Measurements from ENCODE around the gene SPIB.
"Not testable (repeated sequence)": the region's sequence is repeated elsewhere in the genome, so short reads cannot be mapped to it uniquely, and the experiment has no call there.

The SPIB gene

DNA sequence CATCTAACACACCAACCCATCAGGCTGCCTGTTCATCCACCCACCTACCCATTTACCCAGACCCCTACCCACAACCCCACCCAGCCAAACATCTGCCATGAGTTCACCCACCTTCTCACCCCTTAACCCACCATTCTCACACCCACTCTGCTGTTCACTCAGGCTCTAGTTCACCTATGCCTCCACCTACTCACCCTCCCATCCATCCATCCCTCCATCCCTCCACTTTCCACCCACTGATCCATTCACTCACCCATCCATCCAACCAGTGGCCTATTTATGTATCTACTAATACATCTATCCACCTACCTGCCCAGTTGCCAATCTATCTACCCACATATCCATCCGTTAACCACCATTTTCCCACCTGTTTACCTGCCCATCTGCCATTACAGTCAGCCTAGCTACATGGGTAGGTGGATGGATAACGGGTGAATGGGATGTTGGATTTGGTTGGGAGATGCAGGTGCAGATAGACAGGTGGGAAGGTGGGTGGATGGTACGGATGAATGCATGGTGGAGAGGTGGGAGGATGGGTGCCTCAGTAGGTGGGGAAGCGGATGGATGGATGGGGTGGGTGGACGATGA lies 19.2 kb downstream of the SPIB start:
- DNase-seq (ENCODE audit: low read depth, low spot score), result no peak

DNA sequence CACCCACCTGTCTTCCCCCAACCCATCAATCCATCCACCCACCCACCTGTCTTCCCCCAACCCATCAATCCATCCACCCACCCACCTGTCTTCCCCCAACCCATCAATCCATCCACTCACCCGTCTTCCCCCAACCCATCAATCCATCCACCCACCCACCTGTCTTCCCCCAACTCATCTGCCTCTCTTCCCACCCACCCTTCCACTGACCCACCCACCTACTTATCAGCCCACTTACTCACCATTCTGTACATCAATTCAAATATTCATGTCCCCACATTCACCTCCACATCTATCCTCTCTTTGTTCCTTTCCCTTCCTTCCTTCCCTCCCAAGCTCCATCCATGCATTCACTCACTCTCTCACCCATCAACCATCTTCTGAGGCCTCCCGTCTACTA lies 20.4 kb downstream of the SPIB start:
- DNase-seq (ENCODE audit: low read depth, low spot score), result not testable (repeated sequence)

DNA sequence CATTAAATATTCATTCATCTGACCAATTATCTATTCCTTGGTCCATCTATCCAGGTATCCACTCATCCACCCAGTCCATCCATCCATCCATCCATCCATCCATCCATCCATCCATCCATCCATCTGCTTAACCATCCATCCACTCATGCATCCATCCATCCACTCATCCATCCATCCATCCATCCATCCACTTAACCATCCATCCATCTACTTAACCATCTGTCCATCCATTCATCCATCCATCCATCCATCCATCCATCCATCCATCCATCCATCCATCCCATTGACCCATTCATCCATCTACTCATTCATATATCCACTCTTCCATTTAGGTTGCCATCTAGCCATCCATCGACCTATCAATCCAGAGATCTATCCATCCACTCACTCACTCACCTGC lies 25.3 kb downstream of the SPIB start:
- DNase-seq (ENCODE audit: low read depth, low spot score), result no peak

DNA sequence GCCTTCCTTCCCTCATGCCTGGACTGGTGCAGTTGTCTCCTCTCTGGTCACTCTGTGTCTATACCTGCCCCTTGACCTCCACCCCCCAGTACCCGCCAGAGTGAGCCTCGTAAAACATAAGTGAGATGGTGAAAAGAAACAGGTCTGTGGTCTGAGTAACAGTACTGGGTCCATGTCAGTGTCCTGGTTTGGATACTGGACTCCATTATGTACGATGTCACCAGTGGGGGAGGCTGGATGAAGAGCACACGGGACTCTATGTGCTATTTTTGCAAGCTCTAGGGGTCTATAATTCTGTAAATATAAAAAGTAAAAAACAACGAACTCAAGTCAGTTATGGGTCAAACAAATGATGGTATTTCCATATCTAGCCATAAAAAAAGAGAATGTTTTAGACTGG lies 28.3 kb downstream of the SPIB start:
- DNase-seq (ENCODE audit: low read depth, low spot score), result no peak

DNA sequence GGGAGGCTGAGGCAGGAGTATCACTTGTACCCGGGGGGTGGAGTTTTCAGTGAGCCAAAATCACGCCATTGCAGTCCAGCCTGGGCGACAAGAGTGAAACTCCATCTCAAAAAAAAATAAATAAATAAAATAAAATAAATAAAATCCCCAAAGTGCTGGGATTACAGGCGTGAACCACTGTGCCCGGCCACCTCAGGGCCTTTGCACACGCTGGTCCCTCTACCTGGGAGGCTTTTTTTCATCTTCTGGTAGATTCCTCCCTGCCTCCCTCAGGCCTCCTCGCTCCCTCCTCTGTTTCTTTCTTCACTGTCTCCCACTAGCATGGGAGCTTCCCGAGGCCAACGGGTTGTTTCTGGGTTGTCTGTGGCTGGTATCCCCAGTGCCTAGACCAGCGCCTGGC lies 29.0 kb downstream of the SPIB start:
- DNase-seq (ENCODE audit: low read depth, low spot score), result no peak

DNA sequence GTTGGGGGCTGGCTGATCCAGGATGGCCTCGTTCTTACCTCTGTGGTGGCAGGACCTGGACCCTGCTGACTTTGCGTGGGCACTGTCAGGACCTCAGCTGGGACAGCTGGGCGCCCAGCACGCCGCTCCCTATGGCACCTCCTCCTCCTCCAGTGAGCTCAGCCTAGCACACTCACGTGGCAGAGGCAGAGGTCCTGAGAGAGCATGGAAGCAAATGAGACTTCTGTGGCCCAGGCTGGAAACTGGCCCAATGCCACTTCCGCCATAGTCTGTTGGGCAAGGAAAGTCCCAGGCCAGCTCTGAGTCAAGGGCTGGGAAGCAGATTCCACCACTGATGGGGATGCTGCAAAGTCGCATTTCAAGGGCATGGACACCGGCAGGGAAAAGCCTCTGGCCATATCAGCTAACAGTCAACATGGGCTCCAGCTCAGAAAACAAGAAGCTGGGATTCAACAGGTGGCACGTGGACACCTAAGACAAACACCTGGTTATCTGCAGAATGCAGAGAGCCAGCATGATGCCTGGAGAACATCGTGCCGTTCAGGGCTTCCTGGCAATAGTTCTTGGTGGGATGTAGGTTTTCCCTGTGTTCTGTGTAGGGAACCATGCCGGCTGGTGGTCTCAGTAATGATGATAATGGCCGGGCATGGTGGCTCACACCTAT lies 30.6 kb downstream of the SPIB start:
- DNase-seq (ENCODE audit: low read depth, low spot score), result no peak

DNA sequence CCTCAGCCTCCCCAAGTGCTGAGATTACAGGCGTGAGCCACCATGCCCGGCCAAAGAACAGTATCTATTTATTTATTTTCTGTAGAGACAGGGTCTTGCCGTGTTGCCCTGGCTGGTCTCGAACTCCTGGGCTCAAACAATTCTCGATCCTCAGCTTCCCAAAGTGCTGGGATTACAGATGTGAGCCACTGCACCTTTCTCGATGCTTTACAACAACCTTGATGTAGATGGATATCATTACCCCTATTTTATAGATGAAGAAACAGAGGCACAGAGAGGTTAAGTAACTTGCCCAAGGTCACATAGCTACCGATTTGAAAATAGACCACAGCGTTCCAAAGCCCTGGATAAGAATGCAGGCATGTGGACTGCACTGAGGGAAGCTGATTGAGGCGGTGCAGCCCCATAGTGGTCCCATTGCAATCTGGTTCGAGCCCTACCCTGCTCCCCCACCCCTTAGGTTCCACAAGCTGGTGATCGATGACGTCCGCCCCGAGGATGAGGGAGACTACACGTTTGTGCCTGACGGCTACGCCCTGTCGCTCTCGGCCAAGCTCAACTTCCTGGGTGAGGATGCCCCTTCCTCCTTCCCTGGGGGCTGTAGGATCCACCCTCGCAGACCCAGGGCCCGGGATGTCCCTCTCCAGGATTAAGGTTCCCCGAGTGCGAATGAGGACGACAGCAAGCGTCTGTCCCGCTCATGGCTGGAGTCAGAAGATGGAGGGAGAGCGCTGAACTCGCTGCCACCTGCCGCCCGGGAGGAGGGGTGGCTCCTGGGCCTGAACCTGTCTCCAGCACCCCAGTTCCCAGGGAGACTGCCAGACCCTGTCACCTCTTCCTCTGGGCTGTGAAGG lies 31.9 kb downstream of the SPIB start:
- DNase-seq (ENCODE audit: low read depth, low spot score), result no peak

DNA sequence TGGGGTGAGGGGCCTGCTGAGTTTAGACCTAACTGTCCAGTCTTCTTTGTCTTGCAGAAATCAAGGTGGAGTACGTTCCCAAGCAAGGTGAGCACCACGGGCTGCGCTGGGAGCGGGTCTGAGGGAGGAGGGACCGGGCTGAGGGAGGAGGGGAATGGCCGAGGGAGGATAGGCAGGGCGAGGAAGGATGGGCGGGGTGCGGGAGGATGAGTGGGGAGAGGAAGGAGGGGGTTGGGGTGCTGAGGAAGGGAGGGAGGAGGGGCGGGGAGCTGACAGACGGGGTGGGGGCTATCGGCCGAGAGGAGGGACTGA lies 32.4 kb downstream of the SPIB start:
- no peak for DNase-seq (ENCODE audit: low read depth, low spot score)

DNA sequence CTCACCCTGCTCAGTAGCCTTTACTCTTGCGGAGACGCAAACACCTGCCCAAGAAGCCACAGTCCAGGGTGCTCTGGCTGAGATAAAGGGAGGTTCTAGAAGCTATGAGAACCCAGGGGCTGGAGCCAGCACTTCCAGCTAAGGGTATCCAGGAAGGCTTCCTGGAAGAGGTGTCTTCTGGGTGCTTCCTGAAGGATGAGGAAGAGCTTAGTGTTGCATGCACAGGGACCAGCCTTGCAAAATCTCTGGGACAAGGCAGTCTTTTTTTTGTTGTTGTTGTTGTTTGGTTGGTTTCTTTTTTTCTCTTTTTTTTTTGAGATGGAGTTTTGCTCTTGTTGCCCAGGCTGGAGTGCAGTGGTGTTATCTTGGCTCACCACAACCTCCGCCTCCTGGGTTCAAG lies 34.5 kb downstream of the SPIB start:
- DNase-seq (ENCODE audit: low read depth, low spot score), result no peak

DNA sequence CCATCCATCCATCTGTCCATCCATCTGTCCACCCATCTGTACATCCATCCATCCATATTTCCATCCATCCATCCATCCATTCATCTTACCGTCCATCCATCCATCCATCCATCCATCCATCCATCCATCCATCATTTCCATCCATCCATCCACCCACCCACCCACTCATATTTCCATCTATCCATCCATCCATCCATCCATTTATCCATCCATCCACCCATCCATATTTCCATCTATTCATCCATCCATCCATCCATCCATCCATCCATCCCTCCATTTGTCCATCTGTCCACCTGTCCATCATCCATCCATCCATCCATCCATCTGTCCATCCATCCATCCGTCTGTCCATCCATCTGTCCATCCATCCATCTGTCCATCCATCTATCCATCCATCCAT lies 37.3 kb downstream of the SPIB start:
- no peak for DNase-seq (ENCODE audit: low read depth, low spot score)

DNA sequence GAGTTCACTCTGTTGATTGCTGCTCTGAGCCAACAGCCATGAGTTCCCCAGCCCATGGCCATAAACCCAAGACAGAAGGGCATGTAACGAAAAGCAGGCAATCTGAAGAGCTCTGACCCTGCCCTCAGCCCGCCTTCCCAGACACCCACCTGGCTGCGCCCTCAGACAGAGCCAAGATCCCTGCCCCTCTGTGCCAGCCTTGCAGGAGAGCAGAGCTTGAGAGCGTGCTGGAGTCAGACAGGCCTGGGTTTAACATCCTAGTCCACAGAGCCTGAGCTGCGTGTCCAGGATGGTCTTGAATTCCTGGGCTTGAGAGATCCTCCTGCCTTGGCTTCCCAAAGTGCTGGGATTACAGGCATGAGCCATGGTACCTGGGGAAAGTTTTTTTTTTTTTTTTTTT lies 38.6 kb downstream of the SPIB start:
- no peak for DNase-seq (ENCODE audit: low read depth, low spot score)

DNA sequence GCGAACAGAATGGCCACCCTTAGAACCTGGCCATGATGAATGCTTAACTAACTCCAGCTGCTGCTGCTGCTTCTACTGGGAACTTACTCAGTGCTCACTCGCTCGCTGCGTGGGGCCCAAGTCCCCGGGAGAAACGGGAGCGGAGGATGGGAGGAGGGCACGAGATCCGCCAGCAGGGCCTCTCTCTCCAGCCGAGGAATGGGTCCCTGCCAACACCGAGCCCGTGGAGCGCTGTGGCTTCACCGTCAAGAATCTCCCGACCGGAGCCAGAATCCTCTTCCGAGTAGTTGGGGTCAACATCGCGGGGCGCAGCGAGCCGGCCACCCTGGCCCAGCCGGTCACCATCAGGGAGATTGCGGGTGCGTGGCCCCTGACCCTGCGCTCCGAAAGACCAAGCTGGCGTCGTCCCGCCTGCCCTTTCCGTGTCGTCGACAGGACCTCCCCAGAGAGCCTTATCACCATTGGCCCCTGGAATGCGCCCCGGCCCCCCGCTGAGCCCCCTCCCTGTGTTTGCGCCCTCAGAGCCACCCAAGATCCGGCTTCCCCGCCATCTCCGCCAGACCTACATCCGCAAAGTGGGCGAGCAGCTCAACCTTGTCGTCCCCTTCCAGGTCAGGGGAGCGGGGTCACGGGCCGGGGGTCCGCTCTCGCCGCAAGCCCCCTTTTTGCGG lies 39.8 kb downstream of the SPIB start:
- DNase-seq (ENCODE audit: low read depth, low spot score), result no peak

DNA sequence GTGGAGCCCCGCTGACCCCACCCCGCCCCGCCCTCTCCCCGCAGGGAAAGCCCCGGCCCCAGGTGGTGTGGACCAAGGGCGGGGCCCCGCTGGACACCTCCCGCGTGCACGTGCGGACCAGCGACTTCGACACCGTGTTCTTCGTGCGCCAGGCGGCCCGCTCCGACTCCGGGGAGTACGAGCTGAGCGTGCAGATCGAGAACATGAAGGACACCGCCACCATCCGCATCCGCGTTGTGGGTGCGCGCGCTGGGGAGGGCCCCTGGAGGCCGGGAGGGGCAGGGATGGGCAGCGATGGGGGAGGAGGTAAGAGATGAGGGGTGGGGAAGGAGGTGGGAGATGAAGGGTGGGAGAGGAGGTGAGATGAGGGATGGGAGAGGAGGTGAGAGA lies 40.3 kb downstream of the SPIB start:
- no peak for DNase-seq (ENCODE audit: low read depth, low spot score)

DNA sequence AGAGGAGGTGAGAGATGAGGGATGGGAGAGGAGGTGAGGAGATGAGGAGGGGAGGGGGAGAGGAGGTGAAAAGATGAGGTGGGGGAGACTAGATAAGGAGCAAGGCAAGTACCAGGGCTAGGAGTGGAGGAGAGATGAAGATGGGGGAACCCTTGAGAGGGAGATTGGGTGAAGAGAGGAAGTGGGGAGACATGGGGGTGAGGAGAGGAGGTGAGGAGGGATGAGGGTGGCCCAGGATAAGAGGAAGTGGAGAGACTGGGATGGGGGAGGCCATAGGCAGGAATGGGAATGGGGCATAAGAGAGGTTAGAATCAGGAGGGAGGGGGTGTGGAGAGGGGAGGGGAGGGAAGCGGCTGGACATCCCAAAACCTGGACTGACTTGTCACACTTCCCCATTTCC lies 40.9 kb downstream of the SPIB start:
- DNase-seq (ENCODE audit: low read depth, low spot score), result no peak

DNA sequence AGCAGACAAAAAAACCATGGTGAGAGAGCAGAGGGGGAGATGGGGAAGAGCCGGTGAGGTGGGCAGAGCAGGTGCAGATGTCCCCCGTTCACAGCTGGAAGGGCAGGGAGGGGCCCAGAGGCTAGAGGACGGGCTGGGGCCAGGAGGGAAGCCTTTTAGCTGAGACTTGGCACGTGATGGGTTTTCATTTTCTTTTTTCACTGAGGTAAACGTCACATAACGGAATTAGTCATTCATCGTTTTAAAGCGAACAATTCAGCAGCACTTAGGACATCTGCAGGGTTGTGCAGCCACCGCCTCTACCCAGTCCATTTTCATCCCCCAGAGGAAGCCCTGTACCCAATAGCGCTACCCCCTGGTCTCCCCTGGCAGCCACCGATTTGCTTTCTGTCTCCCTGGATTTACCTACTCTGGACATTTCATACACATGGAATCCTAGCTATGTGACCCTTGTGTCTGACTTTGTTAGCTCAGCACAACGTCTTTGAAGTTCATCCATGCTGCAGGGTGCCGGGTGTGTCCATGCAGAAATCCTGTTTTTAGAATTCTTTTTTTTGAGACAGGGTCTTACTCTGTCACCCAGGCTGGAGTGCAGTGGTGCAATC lies 41.5 kb downstream of the SPIB start:
- peak; percentile 22 for DNase-seq (ENCODE audit: low read depth, low spot score)

DNA sequence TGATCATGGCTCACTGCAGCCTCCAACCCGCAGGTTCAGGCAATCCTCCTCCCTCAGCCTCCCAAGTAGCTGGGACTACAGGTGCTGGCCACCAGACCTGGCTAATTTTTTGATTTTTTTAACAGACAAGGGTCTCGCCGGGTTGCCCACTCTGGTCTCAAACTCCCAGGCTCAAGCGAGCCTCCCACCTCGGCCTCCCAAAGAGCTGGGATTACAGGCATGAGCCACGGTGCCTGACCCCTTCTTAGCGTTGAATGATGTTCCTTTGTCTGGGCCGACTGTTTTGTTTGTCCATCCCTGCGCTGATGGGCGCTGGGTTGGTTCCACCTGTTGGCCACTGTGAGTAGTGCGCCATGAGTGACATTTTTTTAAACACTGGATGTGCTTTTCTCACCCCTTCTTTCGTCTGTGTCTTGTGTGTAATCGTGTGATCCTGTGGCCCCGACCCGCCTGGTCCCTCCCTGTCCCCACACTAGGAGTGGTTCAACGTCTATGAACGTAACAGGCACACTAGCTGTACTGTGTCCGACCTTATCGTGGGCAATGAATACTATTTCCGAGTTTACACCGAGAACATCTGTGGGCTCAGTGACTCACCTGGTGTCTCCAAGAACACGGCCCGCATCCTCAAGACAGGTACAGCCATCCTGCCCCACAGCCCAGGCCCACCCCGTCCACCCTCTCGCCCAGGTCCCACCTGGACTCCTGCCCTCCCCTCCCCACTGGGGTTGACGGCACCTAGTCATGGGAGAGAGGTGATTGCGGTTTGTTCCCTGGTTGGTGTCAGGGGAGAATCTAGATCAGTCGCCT lies 42.5 kb downstream of the SPIB start:
- peak; percentile 83 for DNase-seq (ENCODE audit: low read depth, low spot score)

DNA sequence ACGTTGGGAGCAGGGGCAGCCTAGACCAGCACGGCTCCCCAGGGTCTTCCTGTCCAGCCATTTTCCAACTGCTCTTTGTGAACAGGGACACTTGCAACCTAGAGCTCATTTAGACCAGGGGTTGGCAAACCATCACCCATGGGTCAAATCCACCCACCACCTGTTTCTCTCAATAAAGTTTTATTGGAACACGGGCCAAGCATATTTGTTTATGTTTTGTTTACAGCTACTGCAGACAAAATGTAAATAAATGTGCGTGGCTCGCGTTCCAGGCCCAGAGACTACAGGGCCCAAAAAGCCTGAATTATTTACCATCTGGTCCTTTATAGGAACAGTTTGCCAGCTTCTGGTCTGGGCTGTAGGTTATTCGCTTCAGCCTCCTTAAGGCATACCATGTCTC lies 44.2 kb downstream of the SPIB start:
- DNase-seq (ENCODE audit: low read depth, low spot score), result no peak

DNA sequence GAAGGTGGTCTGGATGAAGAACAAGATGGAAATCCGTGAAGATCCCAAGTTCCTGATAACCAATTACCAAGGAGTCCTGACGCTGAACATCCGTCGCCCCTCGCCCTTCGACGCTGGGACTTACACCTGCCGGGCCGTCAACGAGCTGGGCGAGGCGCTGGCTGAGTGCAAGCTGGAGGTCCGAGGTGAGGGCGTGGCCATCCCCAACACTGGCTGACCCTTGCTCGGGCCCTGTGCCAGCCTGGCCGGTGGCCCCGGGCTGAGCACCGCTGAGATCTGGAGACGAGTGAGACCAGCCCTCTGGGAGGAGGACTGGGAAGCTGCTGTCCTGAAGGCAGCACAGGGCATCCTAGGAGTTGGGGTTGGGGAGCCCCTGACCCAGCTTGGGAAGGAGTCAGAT lies 45.6 kb downstream of the SPIB start:
- DNase-seq (ENCODE audit: low read depth, low spot score), result no peak

DNA sequence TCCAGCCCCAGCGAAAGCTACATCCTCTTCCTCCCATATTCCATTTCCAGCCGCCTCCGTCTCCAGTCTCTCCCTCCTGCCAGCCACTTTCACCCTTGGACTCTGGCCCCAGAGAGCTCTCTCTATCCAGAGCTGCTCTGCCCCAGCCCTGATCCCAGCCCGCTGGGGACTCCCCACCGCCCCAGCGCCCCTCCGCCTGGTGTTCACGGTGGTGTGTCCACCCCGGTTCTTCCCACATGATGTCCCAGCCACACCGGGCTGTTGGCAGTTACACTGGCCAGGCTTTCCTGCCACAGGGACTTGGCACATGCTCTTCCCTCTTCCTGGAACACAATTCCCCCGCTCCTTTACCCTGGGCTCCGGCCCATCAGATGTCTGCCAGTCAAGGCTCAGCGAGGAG lies 46.3 kb downstream of the SPIB start:
- no peak for DNase-seq (ENCODE audit: low read depth, low spot score)

DNA sequence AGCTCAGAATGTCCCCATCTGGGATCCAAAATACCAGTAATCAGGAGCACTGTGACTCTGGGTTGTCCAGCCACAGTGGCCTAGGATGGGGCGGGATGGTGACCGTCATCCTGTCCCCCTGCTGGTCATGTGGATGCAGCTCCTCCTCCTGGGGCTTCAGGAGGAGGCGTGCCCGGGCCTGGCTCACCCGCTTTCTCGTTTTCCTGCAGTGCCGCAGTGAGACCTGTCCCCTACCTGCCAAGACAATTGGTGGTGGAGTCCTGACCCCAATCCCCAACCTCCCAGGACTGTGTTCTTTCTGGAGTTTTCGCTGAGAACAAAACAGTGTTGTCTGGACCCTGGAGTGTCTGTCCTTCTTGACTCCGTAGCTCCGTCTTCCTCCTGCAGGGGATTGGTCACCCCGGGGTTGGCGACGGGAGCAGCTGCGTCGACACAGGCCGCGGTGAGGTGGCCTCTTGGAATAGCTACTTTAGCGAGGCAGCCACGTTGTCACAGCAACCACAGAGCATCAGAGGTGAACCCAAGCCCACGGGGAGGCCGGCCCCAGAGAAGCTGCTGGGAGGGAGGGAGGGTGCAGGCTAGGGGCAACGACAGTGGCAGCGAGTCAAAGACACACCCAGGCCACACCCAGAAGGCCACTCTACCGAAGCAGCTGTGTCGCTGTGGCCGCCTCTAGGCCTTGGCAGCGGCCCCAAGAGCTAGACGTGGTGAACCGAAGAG lies 47.4 kb downstream of the SPIB start:
- DNase-seq (ENCODE audit: low read depth, low spot score), result peak; percentile 81

DNA sequence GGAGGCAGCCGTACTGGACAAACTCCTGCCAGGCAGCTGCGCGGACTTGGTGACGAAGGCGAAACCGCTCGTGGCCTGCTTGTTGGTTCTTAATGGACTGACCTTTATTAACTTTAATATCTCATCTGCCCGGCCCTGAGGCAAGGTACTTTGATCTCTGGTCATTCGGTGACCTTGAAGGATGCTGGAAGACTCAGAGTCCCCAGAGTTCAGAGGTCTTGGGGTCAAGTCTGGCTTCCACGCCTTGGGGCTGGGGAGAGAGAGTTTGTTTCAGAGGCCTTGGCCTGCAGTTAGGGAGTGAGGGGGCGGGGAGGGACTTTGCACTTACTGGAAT lies 47.9 kb downstream of the SPIB start:
- DNase-seq (ENCODE audit: low read depth, low spot score), result no peak
